ENCODE measurements around the gene FAM193A.

GRCh38 chr4:2615821-2616220 lies 79.4 kb downstream of the FAM193A start:
- TF ChIP-seq, protein P1, sequence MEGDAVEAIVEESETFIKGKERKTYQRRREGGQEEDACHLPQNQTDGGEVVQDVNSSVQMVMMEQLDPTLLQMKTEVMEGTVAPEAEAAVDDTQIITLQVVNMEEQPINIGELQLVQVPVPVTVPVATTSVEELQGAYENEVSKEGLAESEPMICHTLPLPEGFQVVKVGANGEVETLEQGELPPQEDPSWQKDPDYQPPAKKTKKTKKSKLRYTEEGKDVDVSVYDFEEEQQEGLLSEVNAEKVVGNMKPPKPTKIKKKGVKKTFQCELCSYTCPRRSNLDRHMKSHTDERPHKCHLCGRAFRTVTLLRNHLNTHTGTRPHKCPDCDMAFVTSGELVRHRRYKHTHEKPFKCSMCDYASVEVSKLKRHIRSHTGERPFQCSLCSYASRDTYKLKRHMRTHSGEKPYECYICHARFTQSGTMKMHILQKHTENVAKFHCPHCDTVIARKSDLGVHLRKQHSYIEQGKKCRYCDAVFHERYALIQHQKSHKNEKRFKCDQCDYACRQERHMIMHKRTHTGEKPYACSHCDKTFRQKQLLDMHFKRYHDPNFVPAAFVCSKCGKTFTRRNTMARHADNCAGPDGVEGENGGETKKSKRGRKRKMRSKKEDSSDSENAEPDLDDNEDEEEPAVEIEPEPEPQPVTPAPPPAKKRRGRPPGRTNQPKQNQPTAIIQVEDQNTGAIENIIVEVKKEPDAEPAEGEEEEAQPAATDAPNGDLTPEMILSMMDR (IDR thresholded peaks at IDR 0.05) = no peak
- TF ChIP-seq POLR2A (IDR thresholded peaks at IDR 0.05) (no peak), POLR2AphosphoS5 (IDR thresholded peaks at IDR 0.05) (no peak), EP300 (IDR thresholded peaks at IDR 0.05) (no peak)
